ENCODE results near the gene NLRP9. TPM values are rescaled to one million over a fixed set of nuclear protein-coding genes. Genes with fewer than 3 reads are reported as not detected.

The NLRP9 gene
- total and polyA plus RNA-seq, 2 of the 4 experiments (the other 2 are of a cell fraction): not detected

DNA sequence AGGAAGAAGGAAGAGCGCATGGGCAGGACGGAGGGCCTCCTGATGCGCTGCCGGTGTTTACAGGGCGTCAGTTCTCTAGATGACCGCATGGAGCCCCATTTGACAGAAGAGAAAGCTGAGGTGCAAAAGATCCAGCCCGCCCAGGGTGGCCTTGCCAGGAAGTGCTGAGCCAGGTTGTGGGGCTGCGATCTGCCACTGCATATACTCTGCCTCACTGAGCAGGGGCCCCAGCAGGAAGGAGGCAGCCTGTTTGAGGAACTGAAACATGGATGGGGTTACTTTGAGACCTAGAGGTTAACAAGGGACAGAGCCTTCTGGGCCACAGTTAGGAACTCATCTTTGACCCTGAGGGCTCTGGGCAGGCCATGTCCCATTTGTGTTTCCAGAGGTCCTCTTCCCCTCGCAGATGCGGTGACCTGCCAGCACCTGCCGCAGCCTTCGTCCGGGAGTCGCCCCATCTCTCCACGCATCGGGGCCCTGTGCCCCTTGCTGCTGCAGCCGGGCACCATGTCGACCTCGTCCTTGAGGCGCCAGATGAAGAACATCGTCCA, 60.0 kb downstream of the NLRP9 start:
- ChIA-PET POLR2A (ENCODE audit: unreplicated experiment) (no interaction called here), CTCF (no interaction called here)
- Histone ChIP-seq H4K5ac (ENCODE audit: low read depth, low read length) (no peak overlapping the region), H3K9ac (ENCODE audit: low read depth, low read length) (no peak overlapping the region), H2BK120ac (ENCODE audit: low read depth, low read length) (no peak overlapping the region), H3K56ac (ENCODE audit: extremely low read depth, insufficient read depth, low read length) (no peak overlapping the region), H3K4me3 (ENCODE audit: insufficient read depth, low read depth, low read length) (no peak overlapping the region), H3K79me1 (ENCODE audit: low read depth in 1 of 2, low read length in 2 of 2) (peaks cover 15 to 70% of the 10 kb centered on the region in 2 experiments), H4K91ac (ENCODE audit: insufficient read depth, low read depth, low read length) (no peak overlapping the region), H3K4me1 (ENCODE audit: control insufficient read depth, insufficient read depth, low read length) (peaks cover 10% of the 10 kb centered on the region), H2AK9ac (replicated peaks; ENCODE audit: low read depth, low read length, poor library complexity) (no peak overlapping the region), H3K18ac (ENCODE audit: low read depth, low read length) (no peak overlapping the region), H3K4ac (ENCODE audit: low read depth, low read length) (no peak overlapping the region), H2BK20ac (ENCODE audit: low read depth, low read length) (no peak overlapping the region), H2BK5ac (ENCODE audit: low read depth, low read length, poor library complexity, severe bottlenecking) (no peak overlapping the region), H3K9me3 (ENCODE audit: control insufficient read depth, insufficient read depth, low read length) (no peaks in the 10 kb centered on the region), H2BK15ac (ENCODE audit: low read depth, low read length) (no peak overlapping the region), H3K9me1 (ENCODE audit: insufficient read depth, low read length) (peaks cover 7% of the 10 kb centered on the region; the same call in 1 of the 2 replicates), H2AK5ac (ENCODE audit: low read depth, low read length) (no peak overlapping the region), H3K27me3 (ENCODE audit: control insufficient read depth, insufficient read depth, low read length) (no peaks in the 10 kb centered on the region), H3K23ac (ENCODE audit: low read depth, low read length) (no peak overlapping the region), H2AFZ (replicated peaks; ENCODE audit: low read length, poor library complexity) (no peak overlapping the region), H3K36me3 (ENCODE audit: control insufficient read depth, insufficient read depth, low read length) (peaks cover 41% of the 10 kb centered on the region), H3K14ac (replicated peaks; ENCODE audit: low read depth, low read length) (no peak overlapping the region), H3K27ac (ENCODE audit: insufficient read depth, low read length) (no peak overlapping the region), H3K4me2 (ENCODE audit: low read depth, low read length) (no peak overlapping the region), H4K20me1 (ENCODE audit: insufficient read depth, low read length) (peaks cover 61% of the 10 kb centered on the region), H4K8ac (ENCODE audit: low read depth in 2 of 2, low read length in 2 of 2) (no peak overlapping the region)
- DNase-seq (no peak), ATAC-seq (ENCODE audit: low read depth) (no peak)
- in situ Hi-C loops (cut with MboI; ENCODE audit: low sequenced_read_pairs) (loop anchor here (25.0 kb wide), 1 partner anchor 459 kb away; the partner anchor contains the start of gene ZNF444), intact Hi-C loops (cut with micrococcal nuclease) (no loop called here), dilution Hi-C loops (cut with HindIII; ENCODE audit: low sequenced_read_pairs, unreplicated experiment) (no loop called here)
- WGBS, 2 experiments (ENCODE audit: extremely low coverage in 2 of 2, insufficient read length in 1 of 2): 94% methylated on average over 7 of the region's 21 CpGs; no CpG with 5 or more reads in 1 of the 2 experiments
- TF ChIP-seq CEBPB (IDR thresholded peaks at IDR 0.05; ENCODE audit: low read depth, low read length) (no peak), CHD1 (IDR thresholded peaks at IDR 0.05; ENCODE audit: low read depth, low read length) (no peak), RAD21 (IDR thresholded peaks at IDR 0.05; ENCODE audit: low read length) (no peak), NFE2L2 (IDR thresholded peaks at IDR 0.05; ENCODE audit: low read depth, low read length) (no peak), RFX5 (IDR thresholded peaks at IDR 0.05; ENCODE audit: low read depth, low read length) (no peak), BHLHE40 (IDR thresholded peaks at IDR 0.05; ENCODE audit: low read depth, low read length) (no peak), FOS (IDR thresholded peaks at IDR 0.05; ENCODE audit: low read depth, low read length) (no peak)
- TF ChIP-seq, protein P1, sequence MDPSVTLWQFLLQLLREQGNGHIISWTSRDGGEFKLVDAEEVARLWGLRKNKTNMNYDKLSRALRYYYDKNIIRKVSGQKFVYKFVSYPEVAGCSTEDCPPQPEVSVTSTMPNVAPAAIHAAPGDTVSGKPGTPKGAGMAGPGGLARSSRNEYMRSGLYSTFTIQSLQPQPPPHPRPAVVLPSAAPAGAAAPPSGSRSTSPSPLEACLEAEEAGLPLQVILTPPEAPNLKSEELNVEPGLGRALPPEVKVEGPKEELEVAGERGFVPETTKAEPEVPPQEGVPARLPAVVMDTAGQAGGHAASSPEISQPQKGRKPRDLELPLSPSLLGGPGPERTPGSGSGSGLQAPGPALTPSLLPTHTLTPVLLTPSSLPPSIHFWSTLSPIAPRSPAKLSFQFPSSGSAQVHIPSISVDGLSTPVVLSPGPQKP (IDR thresholded peaks at IDR 0.05; ENCODE audit: borderline replicate concordance, low read depth, low read length): no peak
- no TSS peak for BruUV-seq (replicated peaks)

Measured in IMR-90 (cell line).